CD14-positive monocyte (primary cell): ENCODE data around the gene CPNE8. TPM values are rescaled to one million over a fixed set of nuclear protein-coding genes. Genes with fewer than 3 reads are reported as not detected.

Experiments
- DNase-seq, 3 donors: peaks; one replicate each; pipeline ENCODE4 v3.0.0-alpha.2; 2011 to 2022
- H2AFZ ChIP-seq: 2 replicates; pipeline ENCODE4 v1.6.0; 2012; ENCODE audit warnings: mild to moderate bottlenecking, low read depth, low read length, inconsistent platforms; ENCODE audit not compliant: insufficient read depth, poor library complexity, severe bottlenecking
- H3K27ac ChIP-seq, 2 donors: 1 replicate in 1 of 2; 2 replicates in 1 of 2; pipeline ENCODE4 v1.5.1; 2012 to 2013; ENCODE audit warnings: low read length in 2 of 2, control low read depth in 1 of 2, inconsistent platforms in 1 of 2, low read depth in 1 of 2, mild to moderate bottlenecking in 1 of 2
- H3K27me3 ChIP-seq, 2 donors: one replicate each; pipeline versions ENCODE4 v1.6.0 to v1.6.1; 2011 to 2013; ENCODE audit warnings: low read length in 2 of 2; ENCODE audit not compliant: control insufficient read depth in 2 of 2, insufficient read depth in 2 of 2
- H3K36me3 ChIP-seq, 2 donors: replicated peaks in 1 of 2; 1 replicate in 1 of 2; 2 replicates in 1 of 2; pipeline versions ENCODE4 v1.5.1 to v1.6.1; 2012 to 2013; ENCODE audit warnings: low read length in 2 of 2, control low read depth in 1 of 2, inconsistent platforms in 1 of 2, mild to moderate bottlenecking in 1 of 2; ENCODE audit not compliant: insufficient read depth in 2 of 2, control insufficient read depth in 1 of 2
- H3K4me1 ChIP-seq, 2 donors: 1 replicate in 1 of 2; 2 replicates in 1 of 2; pipeline versions ENCODE4 v1.5.1 to v1.6.1; 2012 to 2013; ENCODE audit warnings: low read length in 2 of 2, control low read depth in 1 of 2, inconsistent platforms in 1 of 2, mild to moderate bottlenecking in 1 of 2, moderate library complexity in 1 of 2; ENCODE audit not compliant: insufficient read depth in 2 of 2, control insufficient read depth in 1 of 2
- H3K4me2 ChIP-seq: replicated peaks from 2 replicates; pipeline ENCODE3; 2012; ENCODE audit warnings: low read length, moderate library complexity, mild to moderate bottlenecking; ENCODE audit not compliant: poor library complexity, severe bottlenecking; ENCODE audit errors: extremely low read depth
- H3K4me3 ChIP-seq, 3 experiments: fragments of 200-600 bp in 1 of 3; sonication (generic) in 1 of 3; replicated peaks in 1 of 3; 1 replicate in 2 of 3; 2 replicates in 1 of 3; pipeline ENCODE4 v1.5.1; 2011 to 2013; ENCODE audit warnings: low read length in 3 of 3, mild to moderate bottlenecking in 3 of 3, control low read depth in 2 of 3, low read depth in 2 of 3, inconsistent platforms in 1 of 3, moderate library complexity in 1 of 3
- H3K79me2 ChIP-seq: 2 replicates; pipeline ENCODE4 v1.6.0; 2012; ENCODE audit warnings: mild to moderate bottlenecking, control low read depth, inconsistent platforms, low read length, moderate library complexity; ENCODE audit not compliant: insufficient read depth
- H3K9ac ChIP-seq: 2 replicates; pipeline ENCODE4 v1.6.0; 2017; ENCODE audit warnings: low read length, mild to moderate bottlenecking; ENCODE audit not compliant: insufficient read depth, poor library complexity, severe bottlenecking
- H3K9me3 ChIP-seq, 2 donors: replicated peaks in 1 of 2; 1 replicate in 1 of 2; 2 replicates in 1 of 2; pipeline versions ENCODE4 v1.5.1 to v1.6.1; 2012 to 2013; ENCODE audit warnings: low read length in 2 of 2, control low read depth in 1 of 2; ENCODE audit not compliant: control insufficient read depth in 1 of 2, insufficient read depth in 1 of 2
- H4K20me1 ChIP-seq: 2 replicates; pipeline ENCODE4 v1.6.0; 2012; ENCODE audit warnings: mild to moderate bottlenecking, low read length, control low read depth, moderate library complexity; ENCODE audit not compliant: insufficient read depth
- H3K27ac Mint-ChIP-seq, 7 donors: one replicate each; pipeline ENCODE4 v1.8.0; 2020; ENCODE audit warnings: mild to moderate bottlenecking in 7 of 7, mixed read lengths in 7 of 7, moderate library complexity in 6 of 7, inconsistent platforms in 2 of 7
- H3K27me3 Mint-ChIP-seq, 3 donors: one replicate each; pipeline ENCODE4 v1.8.0; 2021 to 2022; ENCODE audit warnings: low read depth in 3 of 3, mild to moderate bottlenecking in 3 of 3, mixed read lengths in 3 of 3, moderate library complexity in 3 of 3, inconsistent platforms in 1 of 3
- H3K36me3 Mint-ChIP-seq, 2 donors: one replicate each; pipeline ENCODE4 v1.8.0; 2020; ENCODE audit warnings: mixed read lengths in 2 of 2, inconsistent platforms in 1 of 2, mild to moderate bottlenecking in 1 of 2
- H3K4me1 Mint-ChIP-seq: one replicate; pipeline ENCODE4 v1.8.0; 2020; ENCODE audit warnings: mild to moderate bottlenecking, mixed read lengths
- H3K4me3 Mint-ChIP-seq, 2 donors: one replicate each; pipeline ENCODE4 v1.8.0; 2020; ENCODE audit warnings: mild to moderate bottlenecking in 2 of 2, mixed read lengths in 2 of 2, moderate library complexity in 1 of 2
- H3K9me3 Mint-ChIP-seq, 7 donors: one replicate each; pipeline ENCODE4 v1.8.0; 2020 to 2022; ENCODE audit warnings: mixed read lengths in 7 of 7, mild to moderate bottlenecking in 6 of 7, moderate library complexity in 6 of 7, inconsistent platforms in 2 of 7
- CTCF ChIP-seq: fragments of 200-600 bp; IDR thresholded peaks from one replicate; pipeline ENCODE4 v1.8.0; 2022; ENCODE audit warnings: antibody characterized with exemption, mild to moderate bottlenecking
- WGBS: methylation state at CpG from one replicate; pipeline ENCODE4 v1.1.5; 2013; ENCODE audit warnings: missing lambda C conversion rate; ENCODE audit not compliant: insufficient coverage; 5-methylcytosine and 5-hydroxymethylcytosine counted together
- intact Hi-C, 2 donors: fragments of 100-400 bp; cut with micrococcal nuclease; formaldehyde crosslinking; loops; one replicate each; pipeline versions ENCODE4 v1.15.0 to v1.15.1; 2023
- polyA plus RNA-seq, 3 donors: library from polyadenylated mRNA; depleted of rRNA in 1 of 3; unstranded in 2 of 3; stranded (reverse) in 1 of 3; fragments of 300-500 nt in 2 of 3; fragments of >200 nt in 1 of 3; fragmentation: Illumina TruSeq in 2 of 3; gene quantifications; 1 replicate in 2 of 3; 2 replicates in 1 of 3; pipeline ENCODE4 v1.2.3, GENCODE V29; 2012 to 2021

CPNE8 gene
- polyA plus RNA-seq, 3 donors = 15.2 to 22.5 (median 19.0) TPM

GRCh38 chr12:38887770-38888169 lies 17.6 kb downstream of the CPNE8 start:
- no peak overlapping the region for H3K4me3 ChIP-seq
- peaks cover 0 to 8% (median under 1%) of the 10 kb centered on the region in 7 donors for H3K9me3 Mint-ChIP-seq
- H3K4me2 ChIP-seq = no peak overlapping the region
- H3K27me3 Mint-ChIP-seq = peaks cover 0 to 2% (median 2%) of the 10 kb centered on the region in 3 donors
- no peaks in the 10 kb centered on the region for H3K36me3 ChIP-seq
- no peak overlapping the region for H3K9ac ChIP-seq
- WGBS = no CpG with 5 or more reads among the region's 1 CpG
- H3K27ac Mint-ChIP-seq = no peak overlapping the region
- no peaks in the 10 kb centered on the region for H3K9me3 ChIP-seq
- H3K79me2 ChIP-seq = peaks cover 100% of the 10 kb centered on the region
- H2AFZ ChIP-seq = no peak overlapping the region
- H3K4me1 ChIP-seq = peaks cover 3 to 9% of the 10 kb centered on the region in 2 donors
- peaks cover 87% of the 10 kb centered on the region for H4K20me1 ChIP-seq
- H3K36me3 Mint-ChIP-seq = peaks cover 12 to 13% of the 10 kb centered on the region in 2 donors
- peaks cover 41% of the 10 kb centered on the region for H3K4me1 Mint-ChIP-seq
- no peak overlapping the region for H3K27ac ChIP-seq
- H3K27me3 ChIP-seq = no peaks in the 10 kb centered on the region
- intact Hi-C loops = no loop called here
- TF ChIP-seq CTCF = no peak
- no peak for DNase-seq
- no peak overlapping the region for H3K4me3 Mint-ChIP-seq

GRCh38 chr12:38886931-38887330 lies 18.5 kb downstream of the CPNE8 start:
- Histone ChIP-seq H3K27ac (peak overlapping the region in 1 of 2 donors; percentile 21), H3K9me3 (peaks cover 0 to 3% of the 10 kb centered on the region in 2 donors), H3K9ac (no peak overlapping the region), H3K4me1 (peaks cover 3 to 9% of the 10 kb centered on the region in 2 donors), H3K4me2 (no peak overlapping the region), H3K79me2 (peaks cover 100% of the 10 kb centered on the region), H2AFZ (no peak overlapping the region), H3K4me3 (no peak overlapping the region), H4K20me1 (peaks cover 87% of the 10 kb centered on the region), H3K36me3 (peaks cover 0 to 3% of the 10 kb centered on the region in 2 donors), H3K27me3 (no peaks in the 10 kb centered on the region)
- WGBS = 86% methylated on average over 1 of the region's 1 CpG
- Mint-ChIP-seq H3K27ac (peak overlapping the region in 3 of 7 donors; percentile 11 to 51 (median 22)), H3K9me3 (peaks cover 0 to 11% (median 5%) of the 10 kb centered on the region in 7 donors), H3K27me3 (peaks cover 0 to 2% (median 2%) of the 10 kb centered on the region in 3 donors), H3K36me3 (peaks cover 11 to 16% of the 10 kb centered on the region in 2 donors), H3K4me3 (no peak overlapping the region), H3K4me1 (peaks cover 33% of the 10 kb centered on the region)
- intact Hi-C loops = no loop called here
- no peak for DNase-seq
- no peak for TF ChIP-seq CTCF
